CD14-positive monocyte (primary cell): ENCODE results near the gene SPTBN1. TPM values are rescaled to one million over a fixed set of nuclear protein-coding genes. Genes with fewer than 3 reads are reported as not detected.

Experiments used
- DNase-seq, 3 donors: peaks; one replicate each; pipeline ENCODE4 v3.0.0-alpha.2; 2011 to 2022
- H2AFZ ChIP-seq: 2 replicates; pipeline ENCODE4 v1.6.0; 2012; ENCODE audit warnings: mild to moderate bottlenecking, low read depth, low read length, inconsistent platforms; ENCODE audit not compliant: insufficient read depth, poor library complexity, severe bottlenecking
- H3K27ac ChIP-seq, 2 donors: 1 replicate in 1 of 2; 2 replicates in 1 of 2; pipeline ENCODE4 v1.5.1; 2012 to 2013; ENCODE audit warnings: low read length in 2 of 2, control low read depth in 1 of 2, inconsistent platforms in 1 of 2, low read depth in 1 of 2, mild to moderate bottlenecking in 1 of 2
- H3K27me3 ChIP-seq, 2 donors: one replicate each; pipeline versions ENCODE4 v1.6.0 to v1.6.1; 2011 to 2013; ENCODE audit warnings: low read length in 2 of 2; ENCODE audit not compliant: control insufficient read depth in 2 of 2, insufficient read depth in 2 of 2
- H3K36me3 ChIP-seq, 2 donors: replicated peaks in 1 of 2; 1 replicate in 1 of 2; 2 replicates in 1 of 2; pipeline versions ENCODE4 v1.5.1 to v1.6.1; 2012 to 2013; ENCODE audit warnings: low read length in 2 of 2, control low read depth in 1 of 2, inconsistent platforms in 1 of 2, mild to moderate bottlenecking in 1 of 2; ENCODE audit not compliant: insufficient read depth in 2 of 2, control insufficient read depth in 1 of 2
- H3K4me1 ChIP-seq, 2 donors: 1 replicate in 1 of 2; 2 replicates in 1 of 2; pipeline versions ENCODE4 v1.5.1 to v1.6.1; 2012 to 2013; ENCODE audit warnings: low read length in 2 of 2, control low read depth in 1 of 2, inconsistent platforms in 1 of 2, mild to moderate bottlenecking in 1 of 2, moderate library complexity in 1 of 2; ENCODE audit not compliant: insufficient read depth in 2 of 2, control insufficient read depth in 1 of 2
- H3K4me2 ChIP-seq: replicated peaks from 2 replicates; pipeline ENCODE3; 2012; ENCODE audit warnings: low read length, moderate library complexity, mild to moderate bottlenecking; ENCODE audit not compliant: poor library complexity, severe bottlenecking; ENCODE audit errors: extremely low read depth
- H3K4me3 ChIP-seq, 3 experiments: fragments of 200-600 bp in 1 of 3; sonication (generic) in 1 of 3; replicated peaks in 1 of 3; 1 replicate in 2 of 3; 2 replicates in 1 of 3; pipeline ENCODE4 v1.5.1; 2011 to 2013; ENCODE audit warnings: low read length in 3 of 3, mild to moderate bottlenecking in 3 of 3, control low read depth in 2 of 3, low read depth in 2 of 3, inconsistent platforms in 1 of 3, moderate library complexity in 1 of 3
- H3K79me2 ChIP-seq: 2 replicates; pipeline ENCODE4 v1.6.0; 2012; ENCODE audit warnings: mild to moderate bottlenecking, control low read depth, inconsistent platforms, low read length, moderate library complexity; ENCODE audit not compliant: insufficient read depth
- H3K9ac ChIP-seq: 2 replicates; pipeline ENCODE4 v1.6.0; 2017; ENCODE audit warnings: low read length, mild to moderate bottlenecking; ENCODE audit not compliant: insufficient read depth, poor library complexity, severe bottlenecking
- H3K9me3 ChIP-seq, 2 donors: replicated peaks in 1 of 2; 1 replicate in 1 of 2; 2 replicates in 1 of 2; pipeline versions ENCODE4 v1.5.1 to v1.6.1; 2012 to 2013; ENCODE audit warnings: low read length in 2 of 2, control low read depth in 1 of 2; ENCODE audit not compliant: control insufficient read depth in 1 of 2, insufficient read depth in 1 of 2
- H4K20me1 ChIP-seq: 2 replicates; pipeline ENCODE4 v1.6.0; 2012; ENCODE audit warnings: mild to moderate bottlenecking, low read length, control low read depth, moderate library complexity; ENCODE audit not compliant: insufficient read depth
- H3K27ac Mint-ChIP-seq, 7 donors: one replicate each; pipeline ENCODE4 v1.8.0; 2020; ENCODE audit warnings: mild to moderate bottlenecking in 7 of 7, mixed read lengths in 7 of 7, moderate library complexity in 6 of 7, inconsistent platforms in 2 of 7
- H3K27me3 Mint-ChIP-seq, 3 donors: one replicate each; pipeline ENCODE4 v1.8.0; 2021 to 2022; ENCODE audit warnings: low read depth in 3 of 3, mild to moderate bottlenecking in 3 of 3, mixed read lengths in 3 of 3, moderate library complexity in 3 of 3, inconsistent platforms in 1 of 3
- H3K36me3 Mint-ChIP-seq, 2 donors: one replicate each; pipeline ENCODE4 v1.8.0; 2020; ENCODE audit warnings: mixed read lengths in 2 of 2, inconsistent platforms in 1 of 2, mild to moderate bottlenecking in 1 of 2
- H3K4me1 Mint-ChIP-seq: one replicate; pipeline ENCODE4 v1.8.0; 2020; ENCODE audit warnings: mild to moderate bottlenecking, mixed read lengths
- H3K4me3 Mint-ChIP-seq, 2 donors: one replicate each; pipeline ENCODE4 v1.8.0; 2020; ENCODE audit warnings: mild to moderate bottlenecking in 2 of 2, mixed read lengths in 2 of 2, moderate library complexity in 1 of 2
- H3K9me3 Mint-ChIP-seq, 7 donors: one replicate each; pipeline ENCODE4 v1.8.0; 2020 to 2022; ENCODE audit warnings: mixed read lengths in 7 of 7, mild to moderate bottlenecking in 6 of 7, moderate library complexity in 6 of 7, inconsistent platforms in 2 of 7
- WGBS: methylation state at CpG from one replicate; pipeline ENCODE4 v1.1.5; 2013; ENCODE audit warnings: missing lambda C conversion rate; ENCODE audit not compliant: insufficient coverage; 5-methylcytosine and 5-hydroxymethylcytosine counted together
- intact Hi-C, 2 donors: fragments of 100-400 bp; cut with micrococcal nuclease; formaldehyde crosslinking; loops; one replicate each; pipeline versions ENCODE4 v1.15.0 to v1.15.1; 2023
- polyA plus RNA-seq, 3 donors: library from polyadenylated mRNA; depleted of rRNA in 1 of 3; unstranded in 2 of 3; stranded (reverse) in 1 of 3; fragments of 300-500 nt in 2 of 3; fragments of >200 nt in 1 of 3; fragmentation: Illumina TruSeq in 2 of 3; gene quantifications; 1 replicate in 2 of 3; 2 replicates in 1 of 3; pipeline ENCODE4 v1.2.3, GENCODE V29; 2012 to 2021
- TF ChIP-seq, protein P1 (sequence below): fragments of 200-600 bp; IDR thresholded peaks from one replicate; pipeline ENCODE4 v1.8.0; 2022; ENCODE audit warnings: antibody characterized with exemption, mild to moderate bottlenecking

Gene SPTBN1
- polyA plus RNA-seq, 3 donors = 0.79 to 2.8 (median 1.7) TPM

DNA sequence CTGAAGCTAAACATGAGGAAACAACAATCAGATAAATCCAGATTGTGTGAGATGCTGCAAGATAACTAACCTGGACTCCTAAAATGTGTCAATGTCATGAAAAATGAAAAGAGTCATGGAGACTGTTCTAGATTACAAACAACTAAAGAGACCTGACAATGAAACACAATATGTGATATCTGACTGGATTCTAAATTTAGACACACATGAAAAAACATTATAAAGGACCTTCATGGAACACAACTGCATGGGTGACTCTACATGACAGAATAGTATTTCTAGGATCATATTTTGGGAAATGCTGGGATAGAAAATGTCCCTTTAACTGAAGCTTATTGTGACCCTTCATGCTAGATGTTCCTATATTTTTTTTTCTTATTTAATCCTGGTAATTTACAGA is 18.5 kb upstream of the SPTBN1 start:
- no peaks in the 10 kb centered on the region for H3K4me1 ChIP-seq

DNA sequence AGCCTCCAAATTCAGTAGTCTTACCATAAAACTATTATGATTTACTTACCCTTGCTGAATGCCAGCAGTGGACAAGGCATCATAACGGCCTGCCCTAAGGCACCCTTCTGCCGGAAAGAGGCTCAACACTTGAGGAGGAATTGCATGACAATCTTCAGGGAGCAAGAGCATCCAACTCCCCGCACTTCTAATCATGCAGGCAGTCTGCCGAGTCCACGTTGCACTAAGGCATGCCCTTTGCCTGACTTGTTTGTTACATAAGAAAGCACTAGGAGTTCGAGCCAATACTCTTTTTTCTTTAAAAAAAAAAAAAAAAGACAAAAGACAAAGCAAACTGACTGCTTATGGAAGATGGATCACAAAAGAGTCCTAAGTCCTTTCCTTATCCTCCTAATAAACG is 17.9 kb upstream of the SPTBN1 start:
- H4K20me1 ChIP-seq = no peaks in the 10 kb centered on the region
- H2AFZ ChIP-seq = no peak overlapping the region
- H3K27ac ChIP-seq = no peak overlapping the region
- Mint-ChIP-seq H3K9me3 (peaks cover 0 to 3% (median 0%) of the 10 kb centered on the region in 7 donors), H3K4me3 (no peak overlapping the region), H3K4me1 (peaks cover 2% of the 10 kb centered on the region), H3K27me3 (no peaks in the 10 kb centered on the region), H3K27ac (no peak overlapping the region), H3K36me3 (no peaks in the 10 kb centered on the region)
- H3K4me3 ChIP-seq = no peak overlapping the region
- TF ChIP-seq, protein P1, sequence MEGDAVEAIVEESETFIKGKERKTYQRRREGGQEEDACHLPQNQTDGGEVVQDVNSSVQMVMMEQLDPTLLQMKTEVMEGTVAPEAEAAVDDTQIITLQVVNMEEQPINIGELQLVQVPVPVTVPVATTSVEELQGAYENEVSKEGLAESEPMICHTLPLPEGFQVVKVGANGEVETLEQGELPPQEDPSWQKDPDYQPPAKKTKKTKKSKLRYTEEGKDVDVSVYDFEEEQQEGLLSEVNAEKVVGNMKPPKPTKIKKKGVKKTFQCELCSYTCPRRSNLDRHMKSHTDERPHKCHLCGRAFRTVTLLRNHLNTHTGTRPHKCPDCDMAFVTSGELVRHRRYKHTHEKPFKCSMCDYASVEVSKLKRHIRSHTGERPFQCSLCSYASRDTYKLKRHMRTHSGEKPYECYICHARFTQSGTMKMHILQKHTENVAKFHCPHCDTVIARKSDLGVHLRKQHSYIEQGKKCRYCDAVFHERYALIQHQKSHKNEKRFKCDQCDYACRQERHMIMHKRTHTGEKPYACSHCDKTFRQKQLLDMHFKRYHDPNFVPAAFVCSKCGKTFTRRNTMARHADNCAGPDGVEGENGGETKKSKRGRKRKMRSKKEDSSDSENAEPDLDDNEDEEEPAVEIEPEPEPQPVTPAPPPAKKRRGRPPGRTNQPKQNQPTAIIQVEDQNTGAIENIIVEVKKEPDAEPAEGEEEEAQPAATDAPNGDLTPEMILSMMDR = no peak
- no peak overlapping the region for H3K4me2 ChIP-seq
- 95% methylated on average over 6 of the region's 7 CpGs for WGBS
- DNase-seq = no peak
- H3K9me3 ChIP-seq = no peaks in the 10 kb centered on the region
- no peaks in the 10 kb centered on the region for H3K36me3 ChIP-seq
- H3K27me3 ChIP-seq = no peaks in the 10 kb centered on the region
- no peaks in the 10 kb centered on the region for H3K79me2 ChIP-seq
- H3K4me1 ChIP-seq = no peaks in the 10 kb centered on the region
- H3K9ac ChIP-seq = no peak overlapping the region
- intact Hi-C loops = no loop called here

More for the DNA sequence above, 18.5 kb upstream of the SPTBN1 start:
- TF ChIP-seq, protein P1 = no peak
- peaks cover 2% of the 10 kb centered on the region for H3K4me1 Mint-ChIP-seq
- no peak overlapping the region for H3K4me3 ChIP-seq
- no peaks in the 10 kb centered on the region for H3K79me2 ChIP-seq
- H3K9me3 ChIP-seq = no peaks in the 10 kb centered on the region
- H3K27ac ChIP-seq = no peak overlapping the region
- no peak overlapping the region for H3K27ac Mint-ChIP-seq
- H2AFZ ChIP-seq = no peak overlapping the region
- peaks cover 0 to 3% (median 0%) of the 10 kb centered on the region in 7 donors for H3K9me3 Mint-ChIP-seq
- H3K27me3 Mint-ChIP-seq = peaks cover 0 to 1% (median 0%) of the 10 kb centered on the region in 3 donors
- intact Hi-C loops = no loop called here
- no peaks in the 10 kb centered on the region for H3K36me3 ChIP-seq
- H3K27me3 ChIP-seq = no peaks in the 10 kb centered on the region
- no peak for DNase-seq
- H3K4me3 Mint-ChIP-seq = no peak overlapping the region
- no peaks in the 10 kb centered on the region for H4K20me1 ChIP-seq
- no peaks in the 10 kb centered on the region for H3K36me3 Mint-ChIP-seq
- H3K9ac ChIP-seq = no peak overlapping the region
- no peak overlapping the region for H3K4me2 ChIP-seq
